ENCODE data around the gene SLAMF1. TPM values are rescaled to one million over a fixed set of nuclear protein-coding genes. Genes with fewer than 3 reads are reported as not detected.

The SLAMF1 gene
- total and polyA plus RNA-seq, 4 donors, result 0.39 to 27.0 (median 1.5) TPM

DNA sequence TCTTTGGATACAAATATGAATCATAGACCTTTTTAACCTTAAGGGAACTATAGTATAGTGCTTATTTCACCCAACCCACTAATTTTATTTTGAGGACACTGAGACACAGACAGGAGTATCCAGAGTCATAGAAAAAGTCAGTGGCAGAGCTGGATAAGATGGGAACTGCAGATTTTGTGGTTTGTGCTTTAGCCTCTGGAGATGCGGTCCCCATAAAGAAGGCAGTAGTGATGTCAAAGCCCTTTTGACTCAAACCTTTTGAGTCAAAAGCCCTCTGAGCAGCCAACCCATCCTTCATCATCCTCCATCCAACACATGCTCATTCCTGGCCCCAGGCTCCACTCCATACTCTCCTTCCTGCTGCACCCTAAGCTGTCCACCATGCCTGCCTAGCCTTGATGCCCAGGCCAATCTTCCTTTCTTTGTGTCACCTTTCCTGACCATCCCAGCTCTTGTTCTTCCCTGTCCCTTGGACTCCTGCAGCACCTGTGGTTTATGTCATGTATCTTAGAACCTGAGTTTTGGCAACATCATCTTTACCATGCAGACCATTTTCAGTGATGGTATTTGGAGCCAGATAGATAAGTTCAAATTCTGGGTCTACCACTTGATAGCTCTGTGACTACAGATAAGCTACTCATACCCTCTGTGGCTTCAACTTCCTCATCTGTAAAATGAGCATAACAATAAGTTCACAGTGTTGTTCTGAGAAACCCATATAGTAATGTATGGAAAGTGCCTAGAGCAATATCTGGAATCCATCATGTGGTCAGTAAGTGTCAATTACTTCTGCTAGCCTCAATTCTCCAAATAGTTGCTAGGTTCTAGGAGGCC, 20.1 kb downstream of the SLAMF1 start:
- peaks cover 0 to 11% (median 0%) of the 10 kb centered on the region in 5 donors for H3K4me1 ChIP-seq (ENCODE audit: control insufficient read depth in 5 of 5, insufficient read depth in 5 of 5, low read length in 5 of 5)
- peaks cover 0 to 2% (median 0%) of the 10 kb centered on the region in 3 donors for H3K27me3 ChIP-seq (ENCODE audit: control insufficient read depth in 3 of 3, insufficient read depth in 3 of 3, low read length in 2 of 3)
- ATAC-seq (ENCODE audit: insufficient read depth, low FRiP score) (no peak), DNase-seq (no peak)
- H3K36me3 ChIP-seq (ENCODE audit: control insufficient read depth in 4 of 4, insufficient read depth in 4 of 4, low read length in 4 of 4), result no peaks in the 10 kb centered on the region
- no peak overlapping the region for H3K27ac ChIP-seq (ENCODE audit: low read depth in 1 of 2, low read length in 1 of 2)
- 89 to 95% methylated on average over 1 of the region's 1 CpG for WGBS, 2 donors
- no peak overlapping the region for H3K9ac ChIP-seq (ENCODE audit: insufficient read depth in 1 of 2, low read length in 2 of 2)
- H3K4me3 ChIP-seq, result no peak overlapping the region
- no peak for TF ChIP-seq CTCF (IDR thresholded peaks at IDR 0.05; ENCODE audit: control extremely low read depth, extremely low read depth)
- no peaks in the 10 kb centered on the region for H3K9me3 ChIP-seq (ENCODE audit: control insufficient read depth in 4 of 4, insufficient read depth in 3 of 4, low read length in 3 of 4)

- ATAC-seq (ENCODE audit: insufficient read depth, low FRiP score), result no peak
- Histone ChIP-seq H3K36me3 (ENCODE audit: control insufficient read depth in 4 of 4, insufficient read depth in 4 of 4, low read length in 4 of 4) (no peaks in the 10 kb centered on the region), H3K27me3 (ENCODE audit: control insufficient read depth in 3 of 3, insufficient read depth in 3 of 3, low read length in 2 of 3) (peaks cover 0 to 2% (median 0%) of the 10 kb centered on the region in 3 donors), H3K27ac (ENCODE audit: low read depth in 1 of 2, low read length in 1 of 2) (no peak overlapping the region), H3K4me1 (ENCODE audit: control insufficient read depth in 5 of 5, insufficient read depth in 5 of 5, low read length in 5 of 5) (peaks cover 0 to 9% (median 0%) of the 10 kb centered on the region in 5 donors), H3K9ac (ENCODE audit: insufficient read depth in 1 of 2, low read length in 2 of 2) (no peak overlapping the region), H3K9me3 (ENCODE audit: control insufficient read depth in 4 of 4, insufficient read depth in 3 of 4, low read length in 3 of 4) (no peaks in the 10 kb centered on the region), H3K4me3 (no peak overlapping the region)
- 70% methylated on average over 10 of the region's 10 CpGs for WGBS, 2 donors
- no peak for TF ChIP-seq CTCF (IDR thresholded peaks at IDR 0.05; ENCODE audit: control extremely low read depth, extremely low read depth)
- DNase-seq, result peak in 1 of 3 donors; percentile 39
Observed at GRCh38 chr1:160625725-160626498, 20.9 kb downstream of the SLAMF1 start.

- no peak overlapping the region for H3K27ac ChIP-seq (ENCODE audit: low read depth in 1 of 2, low read length in 1 of 2)
- no peaks in the 10 kb centered on the region for H3K36me3 ChIP-seq (ENCODE audit: control insufficient read depth in 4 of 4, insufficient read depth in 4 of 4, low read length in 4 of 4)
- H3K4me3 ChIP-seq, result no peak overlapping the region
- TF ChIP-seq CTCF (IDR thresholded peaks at IDR 0.05; ENCODE audit: control extremely low read depth, extremely low read depth), result no peak
- H3K27me3 ChIP-seq (ENCODE audit: control insufficient read depth in 3 of 3, insufficient read depth in 3 of 3, low read length in 2 of 3), result peaks cover 0 to 2% (median 0%) of the 10 kb centered on the region in 3 donors
- 84 to 96% methylated on average over 1 of the region's 1 CpG for WGBS, 2 donors
- DNase-seq, result no peak
- H3K9ac ChIP-seq (ENCODE audit: insufficient read depth in 1 of 2, low read length in 2 of 2), result no peak overlapping the region
- H3K9me3 ChIP-seq (ENCODE audit: control insufficient read depth in 4 of 4, insufficient read depth in 3 of 4, low read length in 3 of 4), result no peaks in the 10 kb centered on the region
- peaks cover 0 to 4% (median 0%) of the 10 kb centered on the region in 5 donors for H3K4me1 ChIP-seq (ENCODE audit: control insufficient read depth in 5 of 5, insufficient read depth in 5 of 5, low read length in 5 of 5)
- no peak for ATAC-seq (ENCODE audit: insufficient read depth, low FRiP score)
Observed at GRCh38 chr1:160625321-160625720, 21.5 kb downstream of the SLAMF1 start.
